NT2/D1 (cell line): Measurements from ENCODE around the gene SPDYE17.
"Not testable (repeated sequence)": the region's sequence is repeated elsewhere in the genome, so short reads cannot be mapped to it uniquely, and the experiment has no call there.

Experiments
- YY1 ChIP-seq: IDR thresholded peaks from 2 replicates; pipeline ENCODE4 v1.6.1; 2011; ENCODE audit not compliant: insufficient read length, insufficient read depth
- ZNF274 ChIP-seq: IDR thresholded peaks from 2 replicates; pipeline ENCODE4 v1.6.1; 2011; ENCODE audit warnings: mild to moderate bottlenecking, low read depth, low read length

- TF ChIP-seq ZNF274, YY1: not testable (repeated sequence)
Measured at GRCh38 chr7:77062557-77062956, 30.4 kb upstream of the SPDYE17 start, which contains the start of gene SPDYE18.
